DMS79 (cell line): ENCODE results near the gene SS18.

ENCODE experiments used
- DNase-seq: peaks from one replicate; lab custom pipeline; 2025; lab: John Stamatoyannopoulos, UW

Gene SS18

DNA sequence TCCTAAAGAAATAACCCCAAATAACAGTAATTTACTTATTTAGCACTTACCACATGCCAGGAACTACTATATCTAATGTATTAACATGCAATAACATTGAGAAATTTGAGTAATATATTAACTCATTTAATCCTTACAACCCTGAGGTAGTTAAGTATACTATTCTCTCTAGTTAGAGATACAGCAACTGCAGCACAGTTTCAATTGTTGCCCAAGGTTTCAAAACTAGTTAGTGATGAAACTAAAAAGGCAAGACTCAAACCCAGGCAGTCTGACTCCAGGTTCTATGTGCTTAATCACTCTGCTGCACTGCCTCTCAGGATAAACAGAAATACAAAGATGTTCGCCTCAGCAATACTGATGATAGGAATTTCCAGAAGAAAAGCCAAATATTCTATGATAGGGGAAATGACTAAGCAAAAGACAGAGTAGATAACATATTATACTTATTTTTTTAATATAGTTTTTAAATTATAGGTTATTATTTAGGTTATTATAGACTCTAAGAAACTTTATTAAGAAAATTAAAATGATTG is 88.0 kb downstream of the SS18 start:
- no peak for DNase-seq

DNA sequence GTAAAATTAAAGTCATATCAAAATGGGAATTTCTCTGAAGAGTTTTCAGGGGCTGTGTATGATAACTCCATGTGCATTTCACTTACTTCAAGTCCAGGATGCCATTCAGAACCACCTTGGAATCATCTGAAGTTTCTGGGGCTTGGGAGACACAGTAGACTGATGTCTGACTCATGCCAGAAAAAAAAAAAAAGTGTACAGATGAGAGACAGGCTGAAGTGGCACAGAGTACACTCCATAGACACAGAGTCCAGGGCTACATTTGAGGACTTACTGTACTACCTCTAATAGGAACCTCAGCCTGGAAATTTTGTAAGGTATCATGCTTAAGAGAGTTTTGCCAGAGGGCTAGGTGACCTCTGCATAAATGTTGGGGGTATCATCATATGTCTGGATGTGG is 92.0 kb downstream of the SS18 start:
- DNase-seq = no peak

DNA sequence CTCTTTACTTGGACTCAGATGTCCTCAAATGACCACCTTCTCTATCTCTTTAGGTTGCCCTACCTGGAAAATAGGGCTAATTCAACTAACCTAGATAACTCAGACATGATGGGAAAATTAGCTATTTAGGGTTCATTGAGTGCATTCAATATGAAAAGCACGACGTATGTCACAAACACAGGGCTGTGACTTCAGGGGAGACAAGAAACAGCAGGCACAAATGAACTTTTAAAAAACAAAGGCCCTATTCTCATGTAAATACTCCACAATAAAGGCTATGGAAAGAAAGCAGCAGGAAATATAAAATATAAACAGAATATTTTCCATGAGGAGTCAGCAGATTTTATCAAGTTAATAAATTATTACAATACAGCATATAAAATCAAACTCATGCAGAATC is 97.8 kb downstream of the SS18 start:
- DNase-seq = no peak

DNA sequence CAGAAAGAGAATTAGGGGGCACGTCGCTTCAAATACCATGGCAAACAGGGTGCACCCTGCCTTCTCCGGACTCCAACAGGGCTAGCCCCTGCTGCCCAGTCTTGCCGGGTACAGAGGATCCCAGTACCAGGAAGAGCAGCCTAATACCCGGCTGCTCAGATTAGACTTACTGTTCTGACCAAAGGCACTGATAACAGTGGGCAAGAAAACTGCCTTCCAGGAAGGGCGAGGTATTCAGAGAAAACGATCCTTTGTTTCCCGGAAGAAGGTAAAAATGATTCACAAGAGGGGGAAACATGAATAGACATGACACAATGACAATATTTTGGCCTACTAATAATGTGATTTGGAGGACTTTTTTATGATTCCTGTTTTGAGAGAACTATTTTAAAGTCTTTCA is 99.9 kb downstream of the SS18 start:
- no peak for DNase-seq

DNA sequence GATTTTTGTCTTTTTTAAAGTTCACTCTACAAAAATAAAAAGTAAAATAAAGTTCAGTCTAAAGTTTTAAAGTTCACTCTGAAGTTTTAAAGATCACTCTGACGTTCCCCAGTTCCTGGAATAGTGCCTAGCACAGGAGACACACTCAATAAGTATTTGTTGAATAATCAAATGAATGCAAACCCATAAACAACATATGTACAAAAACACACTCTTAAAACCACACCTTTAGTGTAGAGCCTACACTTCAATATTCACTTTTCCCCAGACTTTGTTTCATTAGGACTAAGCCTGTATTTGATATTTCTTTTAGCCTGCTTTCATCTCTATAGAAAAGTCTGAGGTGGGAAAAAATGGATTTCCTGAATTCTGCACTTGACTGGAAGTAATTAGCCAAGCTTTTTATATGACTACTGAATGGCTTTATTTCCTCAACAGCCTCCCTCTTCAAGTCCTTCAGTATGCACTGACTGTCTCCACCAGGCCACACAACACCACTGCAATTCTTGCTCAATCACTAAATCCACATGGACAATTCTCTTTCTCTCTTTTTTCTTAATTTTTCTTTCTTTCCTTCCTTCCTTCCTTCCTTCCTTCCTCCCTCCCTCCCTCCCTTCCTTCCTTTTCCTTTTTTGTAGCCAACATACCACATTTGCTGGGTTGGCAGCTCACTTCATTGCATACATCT is 104.6 kb downstream of the SS18 start:
- DNase-seq = no peak

DNA sequence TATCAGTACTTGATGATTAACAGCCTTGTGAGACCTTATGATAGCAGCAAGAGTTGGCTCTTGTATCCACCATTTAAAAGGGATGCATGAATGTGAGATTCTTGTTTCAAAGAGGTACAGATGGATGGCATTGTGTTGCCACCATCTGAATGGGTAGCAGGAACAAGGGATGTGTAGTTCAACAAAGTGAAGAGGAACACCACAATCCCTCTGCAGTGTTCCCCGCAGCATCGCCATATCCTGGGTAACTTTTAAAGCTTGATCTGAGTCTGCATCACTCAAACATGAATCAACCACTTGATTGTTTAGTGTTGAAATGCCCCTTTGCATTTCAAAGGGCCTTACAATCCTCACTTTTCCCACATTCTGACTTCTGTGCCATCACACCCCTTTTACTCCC is 106.7 kb downstream of the SS18 start:
- DNase-seq = no peak

DNA sequence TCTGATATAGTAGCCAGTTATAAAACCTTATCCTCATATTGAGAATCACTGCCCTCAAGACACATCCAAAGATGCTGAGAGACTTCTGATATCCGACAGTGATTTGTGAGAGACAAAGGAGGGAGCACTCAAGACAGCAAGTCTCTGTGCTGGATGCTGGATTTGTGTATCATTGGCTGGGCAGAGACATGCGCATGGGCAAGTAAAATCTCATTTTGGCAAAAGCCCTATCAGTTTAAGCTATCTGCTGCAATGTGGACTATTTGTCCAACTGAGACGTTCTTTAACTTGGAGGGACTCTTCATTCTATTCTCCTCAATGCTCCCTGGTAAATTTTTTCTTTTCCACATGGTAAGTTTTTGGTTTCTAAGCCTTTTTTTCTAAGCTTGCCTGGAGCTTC is 107.5 kb downstream of the SS18 start:
- no peak for DNase-seq

DNA sequence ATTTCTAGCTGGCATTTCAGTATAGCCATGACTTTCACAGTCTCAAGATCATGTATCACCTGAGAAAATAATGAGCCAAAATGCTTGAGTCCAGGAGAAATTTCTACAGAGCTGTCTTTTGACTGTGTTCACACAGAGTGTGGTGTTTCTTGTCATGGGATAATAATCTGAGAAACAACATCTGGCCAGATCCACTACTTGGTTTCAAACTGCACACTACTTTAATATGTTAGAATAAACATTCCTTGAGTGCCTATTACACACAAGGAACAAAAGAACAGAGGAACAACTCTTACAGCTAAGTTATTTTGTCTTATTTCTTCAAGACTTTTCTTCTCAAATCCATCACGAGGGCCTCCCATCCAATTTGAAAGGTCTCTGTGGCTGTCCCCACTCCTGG is 108.3 kb downstream of the SS18 start:
- DNase-seq = no peak

DNA sequence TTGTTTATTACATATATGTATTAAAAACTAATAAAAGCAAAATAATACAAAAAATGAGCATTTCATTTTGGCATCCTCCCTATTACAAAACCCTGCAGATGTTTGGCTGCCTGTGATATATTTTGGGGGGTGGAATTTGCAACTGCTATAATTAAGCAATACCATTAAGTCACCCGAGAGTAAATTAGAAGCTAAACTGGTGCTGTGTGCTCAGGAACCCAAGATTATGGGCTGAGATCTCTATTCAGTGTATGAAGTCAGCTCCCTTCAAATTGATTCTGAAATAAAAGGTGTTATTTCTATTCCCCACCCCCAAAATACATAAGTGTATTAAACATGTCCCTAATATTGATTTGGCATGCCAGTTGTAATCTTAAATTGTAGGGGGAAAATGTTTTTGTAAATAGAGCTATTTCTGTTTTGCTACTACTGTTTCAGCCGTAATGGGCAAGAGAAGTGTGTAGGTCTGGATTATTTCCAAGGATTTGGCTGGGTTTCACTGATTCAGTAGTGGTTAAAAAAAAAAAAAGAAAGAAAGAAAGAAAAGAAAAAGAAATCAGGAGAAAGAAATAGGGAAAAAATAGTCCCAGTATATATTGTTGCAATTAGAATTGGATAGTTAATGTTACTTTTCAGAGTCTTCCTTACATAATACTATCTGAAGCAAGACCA is 110.9 kb downstream of the SS18 start:
- no peak for DNase-seq

DNA sequence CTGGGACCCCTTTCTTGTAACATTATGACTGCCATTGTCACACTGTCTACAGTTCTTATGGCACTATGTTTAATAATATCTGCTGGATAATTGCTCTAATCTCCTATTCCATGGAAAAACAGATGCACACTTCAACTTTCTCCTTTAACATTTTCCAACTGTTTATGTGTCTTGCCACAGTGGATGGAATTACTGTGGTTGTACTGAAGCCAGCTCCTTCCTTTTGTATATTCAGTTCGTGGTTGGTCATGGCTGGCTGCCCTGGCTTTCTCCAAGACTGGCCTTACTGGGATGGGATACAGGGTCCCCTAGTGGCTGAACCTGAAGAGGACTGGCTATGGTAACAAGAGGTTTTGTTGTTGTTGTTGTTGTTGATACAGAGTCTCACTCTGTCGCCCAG is 113.9 kb downstream of the SS18 start:
- DNase-seq = no peak

DNA sequence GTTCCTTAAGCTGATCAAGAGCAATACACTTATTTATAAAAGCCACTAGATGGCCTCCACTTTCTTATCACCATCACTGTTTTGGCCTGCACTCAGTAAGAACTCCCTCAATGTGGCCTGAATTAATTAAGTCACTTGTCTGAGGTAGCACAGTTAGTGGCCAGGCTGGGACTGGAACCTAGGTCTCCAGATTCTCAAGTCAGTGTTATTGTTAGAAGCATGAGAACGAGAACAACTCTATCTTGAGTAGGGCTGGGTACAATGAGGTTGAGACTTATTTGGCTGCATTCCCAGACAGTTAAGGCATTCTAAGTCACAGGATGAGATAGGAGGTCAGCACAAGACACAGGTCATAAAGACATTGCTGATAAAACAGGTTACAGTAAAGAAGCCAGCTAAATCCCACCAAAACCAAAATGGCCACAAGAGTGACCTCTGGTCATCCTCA is 115.8 kb downstream of the SS18 start:
- DNase-seq = no peak
